Left ventricle myocardium inferior (tissue), 1 donor: ENCODE measurements around the gene MAN2B2. TPM values are rescaled to one million over a fixed set of nuclear protein-coding genes. Genes with fewer than 3 reads are reported as not detected.

ENCODE experiments used
- DNase-seq: peaks from one replicate; pipeline ENCODE4 v3.0.0-alpha.2; 2020
- H3K27ac ChIP-seq: fragments of 200-600 bp; replicated peaks from 2 replicates; pipeline ENCODE4 v1.8.0; 2021
- H3K27me3 ChIP-seq: fragments of 200-600 bp; 2 replicates; pipeline ENCODE4 v1.8.0; 2021; ENCODE audit warnings: low read depth
- H3K36me3 ChIP-seq: fragments of 200-600 bp; 2 replicates; pipeline ENCODE4 v1.8.0; 2021
- H3K4me1 ChIP-seq: fragments of 200-600 bp; 2 replicates; pipeline ENCODE4 v1.8.0; 2021
- H3K4me3 ChIP-seq: fragments of 200-600 bp; 2 replicates; pipeline ENCODE4 v1.8.0; 2021; ENCODE audit warnings: mild to moderate bottlenecking, moderate library complexity
- H3K9me3 ChIP-seq: fragments of 200-600 bp; replicated peaks from 2 replicates; pipeline ENCODE4 v1.8.0; 2021
- CTCF ChIP-seq: fragments of 200-600 bp; IDR thresholded peaks from 2 replicates; pipeline ENCODE4 v1.8.0; 2021; ENCODE audit warnings: antibody characterized with exemption, mild to moderate bottlenecking, borderline replicate concordance
- intact Hi-C: fragments of 100-400 bp; cut with micrococcal nuclease; formaldehyde crosslinking; loops from one replicate; pipeline ENCODE4 v1.11.0; 2022
- total RNA-seq: library from RNA; stranded (reverse); fragmentation: NEBNext Ultra II Directional; extraction: Animal tissue kit (Norgen Biotek cat#: 25700); gene quantifications from one replicate; pipeline ENCODE4 v1.2.1, GENCODE V29; 2021
- donor health status: DM: no; HTN: yes; CAD: no; lungs with severe emphysema.

MAN2B2 gene
- total RNA-seq, 1 donor from 2014 or later, result 18.5 TPM

- no peak for TF ChIP-seq CTCF
- Histone ChIP-seq H3K27ac (no peak overlapping the region), H3K4me3 (no peak overlapping the region), H3K4me1 (no peaks in the 10 kb centered on the region), H3K36me3 (peaks cover 36% of the 10 kb centered on the region), H3K27me3 (no peaks in the 10 kb centered on the region), H3K9me3 (no peaks in the 10 kb centered on the region)
- no peak for DNase-seq
- intact Hi-C loops, result no loop called here
Observed at GRCh38 chr4:6592804-6593563, 18.0 kb downstream of the MAN2B2 start.

- H3K9me3 ChIP-seq, result no peaks in the 10 kb centered on the region
- no peak for TF ChIP-seq CTCF
- intact Hi-C loops, result no loop called here
- H3K4me1 ChIP-seq, result no peaks in the 10 kb centered on the region
- no peak overlapping the region for H3K27ac ChIP-seq
- no peak for DNase-seq
- H3K36me3 ChIP-seq, result peaks cover 39% of the 10 kb centered on the region
- no peak overlapping the region for H3K4me3 ChIP-seq
- H3K27me3 ChIP-seq, result no peaks in the 10 kb centered on the region
Observed at GRCh38 chr4:6594341-6594740, 19.4 kb downstream of the MAN2B2 start.

- TF ChIP-seq CTCF, result no peak
- intact Hi-C loops, result no loop called here
- Histone ChIP-seq H3K9me3 (no peaks in the 10 kb centered on the region), H3K4me3 (no peak overlapping the region), H3K27me3 (no peaks in the 10 kb centered on the region), H3K27ac (no peak overlapping the region), H3K4me1 (no peaks in the 10 kb centered on the region), H3K36me3 (peaks cover 39% of the 10 kb centered on the region)
- DNase-seq, result no peak
Observed at GRCh38 chr4:6594826-6595355, 19.9 kb downstream of the MAN2B2 start.

GRCh38 chr4:6595897-6596537 lies 21.0 kb downstream of the MAN2B2 start:
- DNase-seq, result no peak
- H3K4me1 ChIP-seq, result no peaks in the 10 kb centered on the region
- no peak overlapping the region for H3K4me3 ChIP-seq
- H3K27ac ChIP-seq, result no peak overlapping the region
- TF ChIP-seq CTCF, result no peak
- peaks cover 42% of the 10 kb centered on the region for H3K36me3 ChIP-seq
- intact Hi-C loops, result no loop called here
- H3K27me3 ChIP-seq, result no peaks in the 10 kb centered on the region
- H3K9me3 ChIP-seq, result no peaks in the 10 kb centered on the region

GRCh38 chr4:6596948-6597347 lies 22.0 kb downstream of the MAN2B2 start:
- H3K9me3 ChIP-seq, result no peaks in the 10 kb centered on the region
- no peaks in the 10 kb centered on the region for H3K27me3 ChIP-seq
- no peak overlapping the region for H3K4me3 ChIP-seq
- no peak overlapping the region for H3K27ac ChIP-seq
- peaks cover 43% of the 10 kb centered on the region for H3K36me3 ChIP-seq
- TF ChIP-seq CTCF, result no peak
- no peaks in the 10 kb centered on the region for H3K4me1 ChIP-seq
- intact Hi-C loops, result no loop called here
- DNase-seq, result no peak
